ENCODE results near the gene NRCAM. TPM values are rescaled to one million over a fixed set of nuclear protein-coding genes. Genes with fewer than 3 reads are reported as not detected.

Gene NRCAM
- total and polyA plus RNA-seq, 12 donors = 71.6 to 222 (median 148) TPM

GRCh38 chr7:108257954-108258353 is 198.3 kb downstream of the NRCAM start:
- intact Hi-C loops (cut with DNase I) = no loop called here
- 77 to 93% (median 87%) methylated on average over 4 of the region's 4 CpGs for WGBS, 4 donors
- Histone ChIP-seq H3K27ac (no peak overlapping the region), H3K9me3 (replicated peaks in 1 of 3) (no peaks in the 10 kb centered on the region), H3K4me1 (replicated peaks in 1 of 2) (no peaks in the 10 kb centered on the region), H3K4me3 (no peak overlapping the region), H3K27me3 (no peaks in the 10 kb centered on the region), H3K36me3 (replicated peaks in 1 of 2) (no peaks in the 10 kb centered on the region)
- DNase-seq = no peak
- TF ChIP-seq POLR2A (IDR thresholded peaks at IDR 0.05) (no peak), CTCF (IDR thresholded peaks at IDR 0.05) (no peak)

DNA sequence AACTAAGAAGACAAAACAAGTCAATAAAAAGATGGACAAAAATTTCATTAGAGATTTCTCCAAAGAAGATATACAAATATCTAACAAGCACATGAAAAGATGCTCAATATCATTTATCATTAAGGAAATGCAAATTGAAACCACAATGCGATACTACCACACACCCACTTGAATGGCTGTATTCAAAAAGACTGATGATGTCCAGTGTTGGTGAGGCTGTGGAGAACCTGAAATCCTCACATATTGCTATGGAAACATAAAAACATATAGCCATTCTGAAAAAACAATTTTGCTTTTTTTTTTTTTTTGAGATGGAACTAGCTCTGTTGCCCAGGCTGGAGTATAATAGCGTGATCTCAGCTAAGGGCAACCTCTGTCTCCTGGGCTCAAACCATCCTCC is 202.0 kb downstream of the NRCAM start:
- Histone ChIP-seq H3K27ac (no peak overlapping the region), H3K4me3 (no peak overlapping the region), H3K9me3 (replicated peaks in 1 of 3) (no peaks in the 10 kb centered on the region), H3K4me1 (replicated peaks in 1 of 2) (peaks cover 0 to 12% of the 10 kb centered on the region in 2 donors), H3K36me3 (replicated peaks in 1 of 2) (no peaks in the 10 kb centered on the region), H3K27me3 (no peaks in the 10 kb centered on the region)
- 90 to 96% (median 95%) methylated on average over 2 of the region's 2 CpGs for WGBS, 4 donors
- intact Hi-C loops (cut with DNase I) = no loop called here
- TF ChIP-seq POLR2A (IDR thresholded peaks at IDR 0.05) (no peak), CTCF (IDR thresholded peaks at IDR 0.05) (no peak)
- no peak for DNase-seq

GRCh38 chr7:108253275-108254044 is 202.8 kb downstream of the NRCAM start:
- Histone ChIP-seq H3K9me3 (replicated peaks in 1 of 3) (no peaks in the 10 kb centered on the region), H3K27me3 (no peaks in the 10 kb centered on the region), H3K27ac (no peak overlapping the region), H3K4me3 (no peak overlapping the region), H3K4me1 (replicated peaks in 1 of 2) (peaks cover 0 to 12% of the 10 kb centered on the region in 2 donors), H3K36me3 (replicated peaks in 1 of 2) (no peaks in the 10 kb centered on the region)
- 81 to 87% (median 86%) methylated on average over 6 of the region's 6 CpGs for WGBS, 4 donors
- intact Hi-C loops (cut with DNase I) = no loop called here
- no peak for TF ChIP-seq CTCF (IDR thresholded peaks at IDR 0.05)
- no peak for TF ChIP-seq POLR2A (IDR thresholded peaks at IDR 0.05)
- DNase-seq = no peak

- H3K27ac ChIP-seq = peak overlapping the region in 2 of 5 donors; percentile 5 to 34
- DNase-seq = no peak
- H3K4me3 ChIP-seq = no peak overlapping the region
These were observed 204.1 kb downstream of the NRCAM start for GRCh38 chr7:108252177-108252576.

More at GRCh38 chr7:108252177-108252576, 204.1 kb downstream of the NRCAM start:
- peaks cover under 1 to 12% of the 10 kb centered on the region in 2 donors for H3K4me1 ChIP-seq (replicated peaks in 1 of 2)
- intact Hi-C loops (cut with DNase I) = no loop called here
- TF ChIP-seq POLR2A (IDR thresholded peaks at IDR 0.05) (no peak), CTCF (IDR thresholded peaks at IDR 0.05) (no peak)
- no peaks in the 10 kb centered on the region for H3K27me3 ChIP-seq
- no peaks in the 10 kb centered on the region for H3K36me3 ChIP-seq (replicated peaks in 1 of 2)
- WGBS, 4 donors = 76 to 86% (median 82%) methylated on average over 3 of the region's 3 CpGs
- H3K9me3 ChIP-seq (replicated peaks in 1 of 3) = no peaks in the 10 kb centered on the region

All from adrenal gland (tissue), 12 donors.